Motor neuron (in vitro differentiated cells): Measurements from ENCODE around the gene MAPK11. TPM values are rescaled to one million over a fixed set of nuclear protein-coding genes. Genes with fewer than 3 reads are reported as not detected.

Experiments
- ATAC-seq, 8 experiments: fragments of 200-7000 bp; cut with Tn5 transposase; replicated peaks in 6 of 8; 2 replicates each; pipeline ENCODE4 v1.8.0; 2021; ENCODE audit warnings: mild to moderate bottlenecking in 8 of 8, moderate library complexity in 8 of 8
- H3K27ac ChIP-seq, 2 donors: fragments of 250-450 bp; sonication (Bioruptor Pico); 2 replicates each; pipeline ENCODE4 v1.9.0; 2021; ENCODE audit warnings: antibody characterized with exemption in 2 of 2, mild to moderate bottlenecking in 2 of 2, moderate library complexity in 1 of 2
- H3K4me1 ChIP-seq, 2 donors: fragments of 250-450 bp; sonication (Bioruptor Pico); replicated peaks in 1 of 2; 2 replicates each; pipeline ENCODE4 v1.6.1; 2021; ENCODE audit warnings: antibody characterized with exemption in 2 of 2, mild to moderate bottlenecking in 2 of 2, moderate library complexity in 1 of 2
- H3K4me3 ChIP-seq, 5 donors: fragments of 250-450 bp; sonication (Bioruptor Pico); 2 replicates each; pipeline ENCODE4 v1.9.0; 2021; ENCODE audit warnings: antibody characterized with exemption in 5 of 5, mild to moderate bottlenecking in 5 of 5, moderate library complexity in 4 of 5
- WGBS, 10 experiments: fragments of 450-650 bp; shearing (Covaris generic); methylation state at CpG; one replicate each; pipeline ENCODE4 v1.0.0; 2022; 5-methylcytosine and 5-hydroxymethylcytosine counted together
- in situ Hi-C, 9 experiments: fragments of 400-800 bp; cut with MboI; loops; one replicate each; pipeline ENCODE4 v1.15.0; 2021; ENCODE audit warnings: low sequenced_read_pairs in 9 of 9, low pct_unique_long_range_greater_than_20kb in 2 of 9; ENCODE audit not compliant: unreplicated experiment in 9 of 9
- total RNA-seq, 8 experiments: library from RNA; unstranded; fragments of 300-600 nt; gene quantifications; 2 replicates each; pipeline versions ENCODE4 v1.2.3 to v1.2.4, GENCODE V29; 2022

Gene MAPK11
- total RNA-seq, 8 experiments from 2014 or later: 2.6 to 26.7 (median 15.9) TPM

GRCh38 chr22:50222508-50222907 is 47.7 kb downstream of the MAPK11 start:
- WGBS, 10 experiments: 60 to 82% (median 60%) methylated on average over 2 of the region's 8 CpGs; no CpG with 5 or more reads in 7 of the 10 experiments
- Histone ChIP-seq H3K27ac (no peak overlapping the region), H3K4me3 (no peak overlapping the region), H3K4me1 (no peaks in the 10 kb centered on the region)
- in situ Hi-C loops: no loop called here
- ATAC-seq: no peak

GRCh38 chr22:50221410-50222300 is 48.5 kb downstream of the MAPK11 start:
- Histone ChIP-seq H3K4me1 (no peaks in the 10 kb centered on the region), H3K4me3 (no peak overlapping the region), H3K27ac (no peak overlapping the region)
- ATAC-seq: no peak
- 40 to 100% (median 94%) methylated on average over 1 to 10 of the region's 19 CpGs; no CpG with 5 or more reads in 6 of the 10 experiments for WGBS, 10 experiments
- in situ Hi-C loops: no loop called here

- in situ Hi-C loops: no loop called here
- WGBS, 10 experiments: 93 to 100% (median 97%) methylated on average over 2 to 7 of the region's 45 CpGs; no CpG with 5 or more reads in 7 of the 10 experiments
- no peak overlapping the region for H3K4me3 ChIP-seq
- H3K27ac ChIP-seq: no peak overlapping the region
- ATAC-seq: no peak
- H3K4me1 ChIP-seq: no peaks in the 10 kb centered on the region
Observed at GRCh38 chr22:50220603-50221409, 49.4 kb downstream of the MAPK11 start.

GRCh38 chr22:50219800-50220602 is 50.2 kb downstream of the MAPK11 start:
- in situ Hi-C loops: no loop called here
- no peaks in the 10 kb centered on the region for H3K4me1 ChIP-seq
- no peak overlapping the region for H3K27ac ChIP-seq
- 63 to 100% (median 93%) methylated on average over 1 to 4 of the region's 25 CpGs; no CpG with 5 or more reads in 7 of the 10 experiments for WGBS, 10 experiments
- no peak overlapping the region for H3K4me3 ChIP-seq
- no peak for ATAC-seq

GRCh38 chr22:50218996-50219727 is 51.0 kb downstream of the MAPK11 start:
- WGBS, 10 experiments: 40 to 70% (median 69%) methylated on average over 1 to 10 of the region's 42 CpGs; no CpG with 5 or more reads in 6 of the 10 experiments
- peak; percentile 69 to 92 (median 90) for ATAC-seq
- in situ Hi-C loops: no loop called here
- no peak overlapping the region for H3K4me3 ChIP-seq
- H3K27ac ChIP-seq: no peak overlapping the region
- H3K4me1 ChIP-seq: no peaks in the 10 kb centered on the region

- WGBS, 10 experiments: 84 to 95% (median 92%) methylated on average over 7 to 16 of the region's 43 CpGs; no CpG with 5 or more reads in 5 of the 10 experiments
- no peak overlapping the region for H3K27ac ChIP-seq
- H3K4me1 ChIP-seq: no peaks in the 10 kb centered on the region
- ATAC-seq: no peak
- in situ Hi-C loops: no loop called here
- H3K4me3 ChIP-seq: no peak overlapping the region
Observed at GRCh38 chr22:50218153-50218995, 51.8 kb downstream of the MAPK11 start.

- in situ Hi-C loops: no loop called here
- ATAC-seq: peak in 1 of 8 experiments; percentile 1
- Histone ChIP-seq H3K4me1 (no peaks in the 10 kb centered on the region), H3K27ac (no peak overlapping the region), H3K4me3 (no peak overlapping the region)
- WGBS, 10 experiments: 87 to 100% methylated on average over 1 to 3 of the region's 21 CpGs; no CpG with 5 or more reads in 8 of the 10 experiments
Observed at GRCh38 chr22:50217543-50218152, 52.5 kb downstream of the MAPK11 start.

- WGBS, 10 experiments: 80 to 100% (median 98%) methylated on average over 1 to 22 of the region's 57 CpGs; no CpG with 5 or more reads in 5 of the 10 experiments
Observed at GRCh38 chr22:50216684-50217520, 53.3 kb downstream of the MAPK11 start.

GRCh38 chr22:50216055-50216683 is 54.0 kb downstream of the MAPK11 start:
- H3K4me1 ChIP-seq: no peaks in the 10 kb centered on the region
- H3K4me3 ChIP-seq: no peak overlapping the region
- in situ Hi-C loops: no loop called here
- WGBS, 10 experiments: 60 to 100% (median 93%) methylated on average over 1 to 9 of the region's 15 CpGs; no CpG with 5 or more reads in 4 of the 10 experiments
- no peak for ATAC-seq
- H3K27ac ChIP-seq: no peak overlapping the region

More at GRCh38 chr22:50216684-50217520, 53.3 kb downstream of the MAPK11 start:
- Histone ChIP-seq H3K27ac (no peak overlapping the region), H3K4me3 (no peak overlapping the region), H3K4me1 (no peaks in the 10 kb centered on the region)
- in situ Hi-C loops: no loop called here
- peak in 2 of 8 experiments; percentile 1 to 3 for ATAC-seq
